Measurements from ENCODE around the gene FBLN1. TPM values are rescaled to one million over a fixed set of nuclear protein-coding genes. Genes with fewer than 3 reads are reported as not detected.

FBLN1 gene
- polyA plus RNA-seq, 1 of the 3 experiments (the other 2 are of a cell fraction) = 147 TPM

GRCh38 chr22:45527456-45527855 lies 24.8 kb downstream of the FBLN1 start:
- Histone ChIP-seq H3K79me2 (ENCODE audit: insufficient read depth) (no peaks in the 10 kb centered on the region), H3K27ac (ENCODE audit: low read depth in 2 of 2, low read length in 1 of 2) (no peak overlapping the region), H3K4me2 (no peak overlapping the region), H3K27me3 (ENCODE audit: insufficient read depth) (no peaks in the 10 kb centered on the region), H3F3A (replicated peaks; ENCODE audit: insufficient read depth) (no peaks in the 10 kb centered on the region), H3K4me3 (ENCODE audit: low read depth in 2 of 2, low read length in 1 of 2) (no peak overlapping the region), H3K9me3 (no peaks in the 10 kb centered on the region), H3K9ac (no peak overlapping the region), H2AFZ (ENCODE audit: low read depth) (no peak overlapping the region), H3K9me2 (no peaks in the 10 kb centered on the region), H3K4me1 (ENCODE audit: control insufficient read depth in 1 of 2, insufficient read depth in 2 of 2, low read depth in 1 of 2, low read length in 1 of 2) (peaks cover 0 to 19% of the 10 kb centered on the region in 2 experiments; a peak in 1 of 4 replicates), H3K36me3 (replicated peaks in 1 of 2; ENCODE audit: control insufficient read depth in 1 of 2, insufficient read depth in 2 of 2, low read length in 1 of 2) (peaks cover 8 to 21% of the 10 kb centered on the region in 2 experiments), H4K20me1 (ENCODE audit: insufficient read depth) (no peaks in the 10 kb centered on the region)
- ChIA-PET POLR2A (no interaction called here), CTCF (interaction anchor here (1.0 kb wide), 2 partner anchors 11 to 27 kb away, joined by 3 to 5 read pairs; no protein-coding TSS in a partner anchor)
- TF ChIP-seq ZBTB33 (IDR thresholded peaks at IDR 0.05; ENCODE audit: borderline replicate concordance, low read depth) (no peak), IRF3 (IDR thresholded peaks at IDR 0.05; ENCODE audit: low read depth, low read length) (no peak), RXRA (IDR thresholded peaks at IDR 0.05; ENCODE audit: borderline replicate concordance, low read depth) (no peak), GATA2 (CRISPR knock-in tag; IDR thresholded peaks at IDR 0.05) (no peak), MEF2A (IDR thresholded peaks at IDR 0.05; ENCODE audit: borderline replicate concordance, low read depth) (no peak), ELF1 (IDR thresholded peaks at IDR 0.05) (no peak), NFIC (IDR thresholded peaks at IDR 0.05; ENCODE audit: borderline replicate concordance) (no peak), TEAD4 (IDR thresholded peaks at IDR 0.05; ENCODE audit: borderline replicate concordance, insufficient read depth) (no peak), TAF1 (IDR thresholded peaks at IDR 0.05; ENCODE audit: borderline replicate concordance, low read depth, low read length) (no peak)
- TF ChIP-seq, protein P1, sequence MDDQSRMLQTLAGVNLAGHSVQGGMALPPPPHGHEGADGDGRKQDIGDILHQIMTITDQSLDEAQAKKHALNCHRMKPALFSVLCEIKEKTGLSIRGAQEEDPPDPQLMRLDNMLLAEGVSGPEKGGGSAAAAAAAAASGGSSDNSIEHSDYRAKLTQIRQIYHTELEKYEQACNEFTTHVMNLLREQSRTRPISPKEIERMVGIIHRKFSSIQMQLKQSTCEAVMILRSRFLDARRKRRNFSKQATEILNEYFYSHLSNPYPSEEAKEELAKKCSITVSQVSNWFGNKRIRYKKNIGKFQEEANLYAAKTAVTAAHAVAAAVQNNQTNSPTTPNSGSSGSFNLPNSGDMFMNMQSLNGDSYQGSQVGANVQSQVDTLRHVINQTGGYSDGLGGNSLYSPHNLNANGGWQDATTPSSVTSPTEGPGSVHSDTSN (IDR thresholded peaks at IDR 0.05) = no peak
- WGBS (ENCODE audit: low lambda C conversion rate) = 96% methylated on average over 3 of the region's 6 CpGs
- no peak for DNase-seq

GRCh38 chr22:45528046-45528445 lies 25.4 kb downstream of the FBLN1 start:
- H3K79me2 ChIP-seq (ENCODE audit: insufficient read depth) = no peaks in the 10 kb centered on the region
- H3K4me3 ChIP-seq (ENCODE audit: low read depth in 2 of 2, low read length in 1 of 2) = no peak overlapping the region
- no peak overlapping the region for H2AFZ ChIP-seq (ENCODE audit: low read depth)
- H3K9me2 ChIP-seq = no peaks in the 10 kb centered on the region
- H3K9me3 ChIP-seq = no peaks in the 10 kb centered on the region
- H4K20me1 ChIP-seq (ENCODE audit: insufficient read depth) = no peaks in the 10 kb centered on the region
- no peak for DNase-seq
- TF ChIP-seq POLR2AphosphoS5 (IDR thresholded peaks at IDR 0.05; ENCODE audit: low read depth, low read length) = no peak
- no peak for TF ChIP-seq REST (IDR thresholded peaks at IDR 0.05; ENCODE audit: low read depth, low read length)
- no peak for TF ChIP-seq TEAD4 (IDR thresholded peaks at IDR 0.05; ENCODE audit: borderline replicate concordance, insufficient read depth)
- TF ChIP-seq NFIC (IDR thresholded peaks at IDR 0.05; ENCODE audit: borderline replicate concordance) = no peak
- peaks cover 8 to 21% of the 10 kb centered on the region in 2 experiments for H3K36me3 ChIP-seq (replicated peaks in 1 of 2; ENCODE audit: control insufficient read depth in 1 of 2, insufficient read depth in 2 of 2, low read length in 1 of 2)
- no peaks in the 10 kb centered on the region for H3F3A ChIP-seq (replicated peaks; ENCODE audit: insufficient read depth)
- peaks cover 0 to 24% of the 10 kb centered on the region in 2 experiments; a peak in 1 of 4 replicates for H3K4me1 ChIP-seq (ENCODE audit: control insufficient read depth in 1 of 2, insufficient read depth in 2 of 2, low read depth in 1 of 2, low read length in 1 of 2)
- POLR2A ChIA-PET = no interaction called here
- no peak overlapping the region for H3K27ac ChIP-seq (ENCODE audit: low read depth in 2 of 2, low read length in 1 of 2)
- CTCF ChIA-PET = interaction anchor here (1.0 kb wide), 2 partner anchors 12 to 26 kb away, joined by 3 to 5 read pairs; no protein-coding TSS in a partner anchor
- H3K27me3 ChIP-seq (ENCODE audit: insufficient read depth) = no peaks in the 10 kb centered on the region
- WGBS (ENCODE audit: low lambda C conversion rate) = 99% methylated on average over 8 of the region's 9 CpGs
- H3K4me2 ChIP-seq = no peak overlapping the region
- no peak overlapping the region for H3K9ac ChIP-seq
